GM10248 (cell line): ENCODE results near the gene ZSWIM6.

Experiments used
- CTCF ChIA-PET: fragments of 300-600 bp; sonication (Branson Sonifier 250); formaldehyde crosslinking; extraction: SDS; loops from one replicate; lab custom pipeline; 2021; ENCODE audit warnings: antibody characterized with exemption; lab: Yijun Ruan, JAX
- POLR2A ChIA-PET: fragments of 350-650 bp; sonication (Branson Sonifier 250); formaldehyde crosslinking; extraction: SDS; loops from one replicate; lab custom pipeline; 2020; ENCODE audit warnings: antibody characterized with exemption; lab: Yijun Ruan, JAX
- DNase-seq: peaks from one replicate; pipeline ENCODE4 v3.0.0; 2012; ENCODE audit errors: extremely low spot score
- TF ChIP-seq, protein P1 (sequence below): IDR thresholded peaks from 2 replicates; pipeline ENCODE4 v1.5.1; 2012; ENCODE audit warnings: mild to moderate bottlenecking, low read depth; ENCODE audit errors: extremely low read depth, missing control alignments, control extremely low read depth

Gene ZSWIM6

DNA sequence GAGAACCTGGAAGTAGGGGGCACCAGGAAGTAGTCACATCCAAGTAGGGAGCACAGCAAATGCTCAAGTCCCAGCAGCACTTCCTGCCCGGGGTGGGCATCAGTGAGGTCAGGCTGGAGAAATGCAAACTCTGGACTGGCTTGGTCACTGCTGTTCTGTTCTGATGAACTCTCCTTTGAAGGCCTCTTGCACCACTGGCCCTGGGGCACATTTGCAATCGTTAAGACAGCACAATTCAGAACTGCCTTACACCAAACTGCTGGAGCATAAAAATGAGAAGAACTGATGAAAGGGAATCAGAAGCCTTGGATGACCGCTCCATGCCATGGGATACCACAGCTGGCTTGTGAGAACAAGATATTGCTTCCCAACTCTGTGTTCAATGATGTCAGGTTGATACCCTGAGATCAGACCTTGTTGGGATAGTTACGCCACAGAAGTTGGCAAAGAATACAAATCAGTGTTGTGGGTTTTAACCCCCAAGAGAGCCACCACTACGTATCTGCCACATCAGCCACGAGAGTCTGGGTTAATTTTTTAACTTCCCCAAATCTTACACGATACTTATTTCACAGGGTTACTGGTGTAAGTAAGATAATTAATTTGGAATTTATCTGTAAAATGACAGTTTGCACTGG is 42.3 kb upstream of the ZSWIM6 start:
- TF ChIP-seq, protein P1, sequence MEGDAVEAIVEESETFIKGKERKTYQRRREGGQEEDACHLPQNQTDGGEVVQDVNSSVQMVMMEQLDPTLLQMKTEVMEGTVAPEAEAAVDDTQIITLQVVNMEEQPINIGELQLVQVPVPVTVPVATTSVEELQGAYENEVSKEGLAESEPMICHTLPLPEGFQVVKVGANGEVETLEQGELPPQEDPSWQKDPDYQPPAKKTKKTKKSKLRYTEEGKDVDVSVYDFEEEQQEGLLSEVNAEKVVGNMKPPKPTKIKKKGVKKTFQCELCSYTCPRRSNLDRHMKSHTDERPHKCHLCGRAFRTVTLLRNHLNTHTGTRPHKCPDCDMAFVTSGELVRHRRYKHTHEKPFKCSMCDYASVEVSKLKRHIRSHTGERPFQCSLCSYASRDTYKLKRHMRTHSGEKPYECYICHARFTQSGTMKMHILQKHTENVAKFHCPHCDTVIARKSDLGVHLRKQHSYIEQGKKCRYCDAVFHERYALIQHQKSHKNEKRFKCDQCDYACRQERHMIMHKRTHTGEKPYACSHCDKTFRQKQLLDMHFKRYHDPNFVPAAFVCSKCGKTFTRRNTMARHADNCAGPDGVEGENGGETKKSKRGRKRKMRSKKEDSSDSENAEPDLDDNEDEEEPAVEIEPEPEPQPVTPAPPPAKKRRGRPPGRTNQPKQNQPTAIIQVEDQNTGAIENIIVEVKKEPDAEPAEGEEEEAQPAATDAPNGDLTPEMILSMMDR: no peak
- ChIA-PET POLR2A (no interaction called here), CTCF (no interaction called here)
- no peak for DNase-seq

DNA sequence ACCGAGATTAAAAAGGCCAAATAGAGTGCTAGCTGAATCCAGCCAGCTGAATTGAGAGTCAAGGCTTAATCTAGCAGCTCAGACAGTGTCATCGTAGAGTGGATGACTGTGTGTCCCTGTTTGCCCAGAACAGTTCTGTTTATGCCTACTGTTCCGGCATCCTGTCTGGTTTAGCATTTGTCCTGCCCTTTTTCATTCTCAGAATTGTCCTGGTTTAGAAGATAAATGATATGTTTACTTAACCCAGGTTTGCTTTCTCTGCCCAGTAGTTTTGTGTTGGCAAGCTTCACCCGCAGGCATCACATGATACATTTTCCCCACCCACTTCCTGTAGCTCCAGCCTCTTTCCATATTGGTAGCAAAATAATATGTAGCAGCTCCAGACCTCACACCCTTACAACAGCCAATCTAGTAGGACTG is 41.3 kb upstream of the ZSWIM6 start:
- POLR2A ChIA-PET: no interaction called here
- no peak for DNase-seq
- TF ChIP-seq, protein P1: no peak
- CTCF ChIA-PET: interaction anchor here (0.8 to 1.2 kb wide), 3 partner anchors 13 to 29 kb away, joined by 3 read pairs; no protein-coding TSS in a partner anchor

DNA sequence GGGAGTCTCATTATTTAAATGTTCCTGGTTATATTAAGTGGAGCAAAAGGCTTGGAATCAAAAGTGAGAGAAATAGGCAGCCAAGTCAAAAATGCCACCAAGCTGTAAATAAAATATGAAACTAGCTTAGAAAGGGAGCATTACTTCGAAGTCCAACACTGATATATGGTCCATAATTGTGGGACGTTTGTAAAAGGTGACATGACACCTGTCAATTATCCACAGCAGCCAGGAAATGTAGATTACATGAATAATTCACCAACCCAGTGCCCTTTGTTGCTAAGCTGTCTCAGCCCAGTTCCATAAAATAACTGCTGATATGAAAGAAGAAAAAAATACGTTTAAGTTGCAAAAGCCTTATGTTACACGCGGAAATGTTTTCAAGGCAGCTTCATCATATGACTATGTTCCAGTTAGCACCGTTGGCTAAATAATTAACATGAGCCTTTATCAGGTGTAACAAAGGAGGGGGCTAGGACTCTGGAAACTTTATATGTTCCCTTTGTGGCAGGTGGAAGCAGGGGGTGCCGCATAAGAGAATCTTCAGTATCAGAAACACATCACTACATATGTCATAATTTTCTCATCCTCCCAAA is 39.9 kb upstream of the ZSWIM6 start:
- ChIA-PET POLR2A (no interaction called here), CTCF (no interaction called here)
- no peak for DNase-seq
- TF ChIP-seq, protein P1: no peak

DNA sequence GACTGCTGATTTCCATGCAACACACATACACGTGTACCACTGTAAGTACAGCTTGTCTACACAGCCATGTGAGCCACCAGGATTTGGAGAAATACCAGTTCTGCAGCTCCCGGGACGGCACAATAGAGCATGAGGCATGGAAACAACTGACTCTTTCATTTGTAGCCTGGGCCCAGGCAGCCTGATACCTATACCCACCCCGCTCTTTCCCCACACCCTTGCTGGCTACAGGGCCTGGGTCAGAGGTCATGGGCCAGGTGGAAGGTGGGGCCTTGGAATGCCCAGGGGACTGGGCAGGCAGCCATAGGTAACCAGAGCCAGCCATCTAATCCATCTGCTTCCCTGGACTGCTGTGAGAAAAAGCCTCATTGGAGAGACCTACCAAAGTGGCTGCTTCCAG is 39.0 kb upstream of the ZSWIM6 start:
- TF ChIP-seq, protein P1: no peak
- POLR2A ChIA-PET: no interaction called here
- DNase-seq: no peak
- CTCF ChIA-PET: no interaction called here

DNA sequence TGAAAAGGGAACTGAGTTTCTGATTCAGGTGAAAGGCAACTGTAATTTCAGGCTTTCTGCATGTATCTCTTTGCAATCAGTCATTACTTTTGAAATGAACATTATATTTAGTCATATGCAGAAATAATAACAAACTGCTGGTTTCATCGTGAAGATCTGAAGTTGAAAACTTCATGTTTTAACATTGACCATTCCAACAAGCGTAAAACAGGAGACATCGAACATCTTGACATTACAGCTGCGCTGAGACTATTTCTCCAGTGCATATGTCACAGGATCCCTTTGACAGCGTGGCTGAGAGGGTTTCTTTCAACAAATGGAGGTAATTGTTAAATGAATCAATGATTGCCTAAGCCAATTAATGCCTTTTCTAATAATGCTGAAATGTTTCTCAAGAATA is 38.2 kb upstream of the ZSWIM6 start:
- TF ChIP-seq, protein P1: no peak
- CTCF ChIA-PET: no interaction called here
- DNase-seq: no peak
- POLR2A ChIA-PET: no interaction called here

DNA sequence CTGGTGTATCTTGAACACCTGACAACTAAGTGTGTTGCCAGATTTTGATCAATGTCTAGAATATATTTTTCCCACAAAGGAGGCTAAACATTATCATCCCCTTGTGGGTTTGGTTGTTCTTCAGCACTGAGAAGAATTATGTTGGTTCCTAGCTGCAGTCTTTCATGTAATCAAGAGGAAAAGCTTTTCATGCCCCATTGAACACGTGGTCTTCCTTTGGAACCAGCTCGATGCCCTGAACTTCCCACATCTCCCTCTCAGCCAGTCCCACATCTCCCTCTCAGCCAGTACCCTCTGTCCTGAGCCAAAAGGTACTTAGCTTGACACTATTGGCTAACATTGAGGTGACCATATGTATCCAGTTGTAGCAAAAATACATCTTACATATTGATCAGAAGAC is 36.7 kb upstream of the ZSWIM6 start:
- no peak for DNase-seq
- CTCF ChIA-PET: interaction anchor here (0.9 to 1.9 kb wide), 4 partner anchors 9 to 18 kb away, joined by 3 to 7 read pairs (median 4); no protein-coding TSS in a partner anchor
- POLR2A ChIA-PET: no interaction called here
- TF ChIP-seq, protein P1: no peak
